ENCODE measurements around the gene SPEM1.
"Not testable (repeated sequence)": the region's sequence is repeated elsewhere in the genome, so short reads cannot be mapped to it uniquely, and the experiment has no call there.

Gene SPEM1

DNA sequence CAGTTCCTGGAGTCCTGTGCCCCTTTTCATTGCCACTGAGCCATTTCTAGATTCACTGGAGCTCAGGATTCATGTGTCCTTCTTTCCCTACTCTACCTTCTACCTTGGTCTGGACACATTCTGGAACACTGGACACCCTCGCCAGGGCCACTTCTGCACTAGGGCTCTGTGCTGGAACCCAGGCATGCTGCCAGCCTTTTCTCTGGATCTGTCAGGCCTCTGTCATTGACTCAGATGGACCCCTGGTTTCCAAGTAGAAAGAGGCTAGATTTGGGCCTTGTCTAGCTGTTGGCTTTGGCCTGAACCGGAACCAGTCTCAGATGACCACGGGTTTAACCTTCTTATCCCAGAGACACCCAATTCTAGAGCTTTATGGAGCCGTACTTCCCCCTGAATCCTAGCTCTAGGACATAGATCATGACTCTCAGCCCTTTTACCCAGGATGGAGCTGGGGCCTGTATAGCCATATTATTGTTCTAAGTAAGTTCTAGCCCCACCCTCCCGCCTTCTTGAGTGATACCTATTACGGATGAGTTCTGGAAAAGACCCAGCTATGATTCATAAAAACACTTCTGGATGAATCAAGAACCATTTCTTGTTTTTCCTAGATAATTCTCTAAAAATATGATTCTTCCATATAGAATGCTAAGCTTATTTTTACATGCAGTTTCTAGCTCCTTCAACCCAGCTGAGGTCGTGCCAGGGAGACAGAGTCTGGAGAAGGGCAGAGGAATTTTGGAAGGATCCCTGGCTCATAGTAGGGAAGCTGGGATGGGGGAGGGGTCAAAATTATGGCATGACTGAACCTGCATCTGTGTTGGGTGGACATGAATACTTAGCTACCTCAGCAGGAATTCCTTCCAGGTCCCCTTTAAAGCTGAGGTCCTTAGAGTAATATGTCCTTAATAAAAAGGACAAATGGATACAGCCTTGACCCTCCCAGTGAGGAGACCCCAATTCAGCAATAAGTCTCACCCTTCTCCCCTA is 23.7 kb downstream of the SPEM1 start:
- DNase-seq, result no peak

DNA sequence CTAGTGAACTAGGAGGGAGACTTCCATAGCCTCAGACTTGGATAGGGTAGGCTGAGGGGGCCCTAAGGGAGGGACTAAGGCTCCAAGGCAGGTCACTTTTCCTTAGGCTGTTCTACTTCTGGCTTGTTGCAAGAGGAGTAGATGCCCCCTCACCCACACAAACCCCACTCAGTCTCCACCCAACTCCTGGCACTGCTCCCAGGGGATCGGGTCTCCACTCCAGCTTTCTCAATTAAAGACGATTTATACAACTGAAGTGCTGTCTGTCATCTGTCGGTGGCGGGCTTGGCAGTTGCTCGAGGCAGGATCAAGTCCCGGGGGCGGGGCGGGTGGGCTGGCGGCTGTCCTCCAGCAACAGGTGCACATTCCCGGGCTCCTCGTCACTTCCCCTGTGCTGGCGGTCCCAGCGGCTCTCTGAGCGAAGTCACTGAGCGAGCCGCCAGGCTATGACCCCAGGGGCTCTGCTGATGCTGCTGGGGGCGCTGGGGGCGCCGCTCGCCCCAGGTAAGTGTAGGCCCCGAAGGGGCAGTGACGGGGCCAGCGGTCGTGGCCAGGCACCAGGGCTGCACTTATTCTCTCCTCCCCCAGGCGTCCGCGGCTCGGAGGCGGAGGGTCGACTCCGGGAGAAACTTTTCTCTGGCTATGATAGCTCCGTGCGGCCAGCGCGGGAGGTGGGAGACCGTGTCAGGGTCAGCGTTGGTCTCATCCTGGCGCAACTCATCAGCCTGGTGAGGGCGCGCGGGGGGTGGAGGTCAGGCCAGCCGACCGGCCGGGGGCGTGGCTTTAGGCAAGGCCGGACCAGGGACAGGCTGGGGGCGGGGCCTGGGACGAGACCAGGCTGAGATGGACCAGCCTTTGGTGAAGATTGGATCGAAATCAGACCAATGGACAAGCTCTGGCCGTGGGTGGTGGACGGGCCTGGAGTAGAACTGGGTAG is 24.8 kb downstream of the SPEM1 start, which contains the start of gene CHRNB1:
Gene CHRNB1 (plus strand): TSS at position 380 of the 937 bp plus-strand sequence. CDS start 67 bp downstream, at position 447.
- no peak for DNase-seq

- no peak for DNase-seq
These were observed 25.5 kb downstream of the SPEM1 start for GRCh38 chr17:7445619-7445968.

DNA sequence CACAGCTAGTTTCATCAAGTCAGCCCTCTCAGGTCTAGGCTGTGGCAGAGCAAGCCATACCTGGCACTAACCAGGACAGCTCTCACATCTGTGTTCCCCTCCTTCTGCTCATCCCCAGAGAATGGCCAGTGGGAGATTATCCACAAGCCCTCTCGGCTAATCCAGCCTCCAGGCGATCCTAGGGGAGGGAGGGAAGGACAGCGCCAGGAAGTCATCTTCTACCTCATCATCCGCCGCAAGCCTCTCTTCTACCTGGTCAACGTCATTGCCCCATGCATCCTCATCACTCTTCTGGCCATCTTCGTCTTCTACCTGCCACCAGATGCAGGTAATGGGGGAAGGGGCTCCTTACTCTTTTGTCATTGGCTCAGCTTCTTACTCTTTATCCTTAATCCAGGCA is 28.3 kb downstream of the SPEM1 start:
- no peak for DNase-seq

DNA sequence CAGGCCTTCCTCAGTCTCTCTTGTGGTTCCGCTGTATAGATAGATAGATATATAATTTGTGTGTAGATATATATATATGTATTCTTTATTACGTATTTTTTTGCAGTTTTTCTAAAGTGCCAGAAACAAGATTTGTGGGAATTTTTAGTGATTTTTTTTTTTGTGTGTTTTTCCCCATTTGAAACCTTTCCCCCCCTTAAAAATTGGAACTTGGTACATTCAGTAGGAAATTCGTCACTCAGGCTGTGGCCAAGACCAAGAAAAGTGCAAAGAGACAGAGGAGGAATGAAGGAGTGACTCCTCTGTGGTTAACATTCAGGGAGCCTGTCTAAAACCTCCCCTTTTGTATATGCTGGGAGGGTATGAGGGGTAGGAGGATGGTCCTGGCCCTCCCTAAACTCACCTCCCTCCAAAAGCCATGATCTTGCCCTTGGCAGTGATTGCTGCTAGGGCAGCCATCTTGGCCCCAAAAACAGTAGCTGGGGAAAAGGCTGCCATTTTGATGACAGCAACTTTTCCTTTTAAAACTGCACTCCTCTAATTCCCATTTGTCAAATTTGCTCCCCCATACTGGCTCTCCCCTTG is 39.9 kb downstream of the SPEM1 start:
- no peak for DNase-seq

DNA sequence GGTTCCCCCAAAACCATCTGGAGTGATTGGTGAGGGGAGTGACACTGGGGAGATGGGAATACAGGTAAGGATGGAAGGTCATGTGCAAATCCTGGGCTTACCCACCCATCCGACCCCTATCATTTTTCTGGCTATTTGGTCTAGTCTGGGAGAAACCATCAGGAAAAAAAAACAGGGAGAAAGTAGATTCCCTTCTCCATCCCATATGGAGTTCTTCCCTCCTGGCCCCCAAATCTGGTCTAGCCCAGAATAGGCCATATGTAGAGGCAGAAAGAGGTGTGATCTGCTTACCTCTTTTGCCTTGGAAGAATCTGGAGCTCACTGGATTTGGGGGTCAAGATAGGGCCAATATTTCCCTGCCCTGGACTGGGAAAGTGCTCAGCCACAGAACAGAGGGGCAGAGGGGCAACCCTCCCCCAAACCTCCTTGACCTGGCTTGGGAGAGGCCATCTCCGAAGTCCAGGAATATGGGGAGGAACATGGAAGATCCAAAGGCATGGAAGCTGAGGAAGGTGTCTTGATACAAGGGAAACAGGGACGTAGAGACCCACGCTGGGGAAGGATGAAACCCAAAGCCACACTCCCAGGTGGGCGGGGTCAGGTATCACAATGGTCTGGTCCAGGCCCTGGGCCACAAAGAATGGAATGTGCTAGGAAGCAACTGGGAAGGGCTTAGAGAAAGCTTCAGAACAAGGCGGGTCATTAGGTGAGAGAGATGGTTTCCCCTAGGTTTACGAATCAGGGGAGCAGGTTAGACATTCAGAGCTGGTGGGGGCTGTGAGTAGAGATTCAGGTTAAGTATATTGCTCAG is 40.9 kb downstream of the SPEM1 start:
- DNase-seq, result no peak

DNA sequence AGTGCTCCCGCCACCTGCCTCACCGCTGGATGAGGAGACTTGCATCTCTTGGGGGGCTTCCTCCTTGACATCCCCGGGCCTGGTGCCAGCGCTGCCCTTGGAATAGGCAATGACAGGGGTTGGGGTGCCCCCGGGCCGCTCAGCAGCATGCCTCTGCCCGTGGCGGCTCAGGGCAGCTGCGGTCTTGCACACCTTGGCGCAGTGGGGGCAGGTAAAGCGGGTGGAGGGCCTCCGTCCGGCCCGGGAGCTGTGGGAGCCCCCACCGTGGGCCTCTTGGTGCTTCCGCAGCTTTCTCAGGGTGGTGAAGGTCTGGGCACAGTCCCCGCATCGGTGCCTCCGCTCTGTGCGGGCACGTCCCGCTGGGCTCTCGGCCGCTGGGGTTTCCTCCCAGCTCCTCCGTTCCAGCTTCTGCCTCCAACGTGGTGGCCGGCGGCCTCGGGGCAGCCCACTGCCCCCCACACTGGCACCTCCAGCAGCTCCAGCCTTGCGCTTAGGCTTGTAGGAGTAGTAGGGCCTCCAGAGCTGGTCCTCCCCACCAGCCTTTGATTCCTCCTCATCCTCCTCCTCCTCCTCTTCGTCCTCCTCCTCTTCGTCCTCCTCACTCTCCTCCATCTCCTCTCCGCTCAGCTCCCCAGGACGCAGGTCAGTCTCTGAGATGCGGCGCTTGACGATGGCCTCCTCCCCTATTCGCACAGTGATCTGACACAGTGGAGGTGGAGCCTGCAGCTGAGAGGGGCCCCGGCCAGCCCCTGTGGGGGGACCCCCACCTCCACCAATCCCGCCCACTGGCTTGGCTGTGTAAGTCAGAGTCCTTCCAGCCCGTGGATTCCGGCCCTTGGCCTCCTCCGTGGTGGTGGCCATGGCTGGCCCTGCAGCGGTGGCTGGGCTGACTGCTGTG is 42.6 kb downstream of the SPEM1 start:
- DNase-seq, result no peak

- DNase-seq, result no peak
These were observed 43.3 kb downstream of the SPEM1 start for GRCh38 chr17:7463372-7463846.

GRCh38 chr17:7464081-7464480 is 44.0 kb downstream of the SPEM1 start:
- DNase-seq, result no peak

DNA sequence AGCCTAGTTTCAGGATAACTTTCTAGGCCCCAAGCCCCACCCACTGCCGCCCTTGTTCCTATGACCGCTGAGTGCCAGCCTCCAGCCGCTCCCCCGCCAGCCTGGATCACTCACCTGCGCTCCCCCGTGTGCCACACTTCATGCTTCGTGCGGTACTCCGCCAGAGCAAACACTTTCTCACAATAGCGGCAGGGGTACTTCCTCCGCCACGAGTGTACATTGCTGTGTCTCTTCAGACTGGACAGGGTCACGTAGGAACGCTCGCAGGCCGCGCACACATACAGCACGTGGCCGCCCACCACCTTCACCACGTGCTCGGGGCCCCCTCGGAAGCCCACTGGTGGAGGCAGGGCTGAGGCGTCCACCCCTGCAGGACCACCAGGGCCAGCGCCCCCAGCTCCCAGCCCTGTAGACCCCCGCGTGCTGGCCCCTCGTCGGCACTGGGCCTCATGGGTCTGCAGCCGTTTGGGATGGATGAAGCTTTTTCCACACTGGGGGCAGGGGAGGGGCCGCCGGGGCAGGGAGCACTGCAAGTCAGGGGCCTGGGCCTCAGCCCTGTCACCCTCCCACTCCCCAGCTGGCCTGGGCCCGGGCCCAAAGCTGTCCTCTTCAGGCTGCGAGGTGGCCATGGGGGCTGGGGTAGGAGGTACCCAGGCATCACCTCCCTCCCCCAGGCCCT is 45.6 kb downstream of the SPEM1 start:
- no peak for DNase-seq

DNA sequence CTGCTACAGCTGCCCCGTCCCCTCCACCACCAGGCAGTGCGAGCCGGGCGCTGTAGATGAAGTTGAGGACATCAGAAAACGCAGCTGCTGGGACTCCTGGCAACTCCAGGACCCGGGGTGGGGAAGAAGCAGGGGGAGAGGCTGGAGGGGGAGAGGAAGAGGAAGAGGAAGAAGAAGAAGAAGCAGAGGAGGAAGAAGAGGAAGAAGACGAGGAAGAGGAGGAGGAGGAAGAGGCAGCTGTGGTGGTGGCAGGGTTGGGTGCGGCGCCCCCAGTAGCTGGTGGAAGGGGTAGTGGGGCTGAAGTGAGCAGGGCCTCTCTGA is 46.2 kb downstream of the SPEM1 start:
- DNase-seq, result no peak

- DNase-seq, result no peak
These were observed 46.7 kb downstream of the SPEM1 start for GRCh38 chr17:7466639-7467341.

- no peak for DNase-seq
These were observed 47.4 kb downstream of the SPEM1 start for GRCh38 chr17:7467498-7467897.

GRCh38 chr17:7468290-7468689 is 48.2 kb downstream of the SPEM1 start:
- no peak for DNase-seq

GRCh38 chr17:7468804-7469389 is 48.8 kb downstream of the SPEM1 start:
- DNase-seq, result no peak

GRCh38 chr17:7469843-7470242 is 49.7 kb downstream of the SPEM1 start:
- DNase-seq, result not testable (repeated sequence)

- not testable (repeated sequence) for DNase-seq
These were observed 50.4 kb downstream of the SPEM1 start for GRCh38 chr17:7470457-7470973.

Measured in GDM1 (cell line).